DMS79 treated with DMSO at 0.1 percent for 48 hours (cell line): ENCODE measurements around the gene XIRP2.
"Not testable (repeated sequence)": the region's sequence is repeated elsewhere in the genome, so short reads cannot be mapped to it uniquely, and the experiment has no call there.

ENCODE experiments used
- DNase-seq: peaks from one replicate; lab custom pipeline; 2025; lab: John Stamatoyannopoulos, UW

XIRP2 gene

DNA sequence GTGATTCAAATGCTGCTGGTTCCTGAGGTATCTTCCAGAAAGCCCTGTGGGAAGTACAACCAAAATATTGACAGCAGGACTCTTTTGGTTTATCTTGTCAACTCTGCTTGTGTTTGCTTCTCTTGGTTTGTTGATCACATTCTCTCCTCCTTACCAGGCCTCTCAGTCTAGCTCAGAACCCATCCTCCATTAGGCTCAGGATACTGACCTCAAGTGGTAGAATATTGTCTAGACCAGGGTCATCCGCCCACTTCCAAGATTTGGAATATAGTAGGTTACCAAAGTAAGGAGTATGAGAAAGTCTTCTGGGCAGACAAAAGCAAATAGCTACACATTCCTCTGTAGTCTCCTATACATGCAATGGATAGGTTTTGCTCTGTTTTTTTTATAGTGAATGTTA is 56.6 kb downstream of the XIRP2 start:
- DNase-seq = no peak

DNA sequence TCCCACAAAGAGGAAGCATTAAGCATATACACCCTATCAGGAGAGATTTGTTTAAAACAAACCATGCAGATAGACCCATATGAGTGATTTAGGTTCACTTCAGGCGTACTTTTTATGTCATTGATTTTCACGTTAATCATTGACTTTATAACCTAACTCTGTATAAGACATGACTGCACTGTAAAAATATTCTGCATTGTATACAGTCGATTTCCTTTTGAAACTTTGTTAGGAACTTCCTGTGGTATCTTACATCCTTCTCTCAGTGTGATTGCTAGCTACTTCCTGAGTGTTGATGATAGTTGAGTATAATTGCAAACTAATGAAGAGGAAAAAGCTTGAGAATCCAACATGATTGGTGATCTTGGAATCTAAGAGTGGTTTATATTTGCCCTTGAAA is 69.4 kb downstream of the XIRP2 start:
- no peak for DNase-seq

DNA sequence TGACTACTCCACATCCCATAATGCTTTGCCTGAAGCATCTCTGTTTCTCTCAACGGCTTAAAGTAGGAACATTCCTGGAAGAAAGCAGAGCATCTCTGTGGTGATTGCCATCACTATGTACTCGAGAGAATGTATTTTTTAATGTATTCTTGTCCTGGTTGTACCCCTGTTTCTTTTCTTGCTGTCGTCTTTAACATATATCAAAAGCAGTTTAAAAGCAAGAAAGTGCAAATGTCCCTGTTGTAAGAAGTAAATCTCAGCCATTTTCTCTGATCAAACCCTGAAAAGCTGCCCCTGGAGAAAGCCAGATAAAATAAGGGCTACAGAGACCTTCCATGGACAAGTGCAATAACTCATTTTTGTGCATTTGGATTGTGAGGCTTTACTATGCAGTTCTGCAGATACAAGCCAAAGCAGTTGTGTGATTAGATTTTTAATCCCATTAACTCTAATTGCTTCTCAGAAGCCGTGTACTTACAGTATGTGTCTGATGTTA is 70.8 kb downstream of the XIRP2 start:
- DNase-seq = no peak

- DNase-seq = no peak
Observed at GRCh38 chr2:166959556-166959955, 71.3 kb downstream of the XIRP2 start.

DNA sequence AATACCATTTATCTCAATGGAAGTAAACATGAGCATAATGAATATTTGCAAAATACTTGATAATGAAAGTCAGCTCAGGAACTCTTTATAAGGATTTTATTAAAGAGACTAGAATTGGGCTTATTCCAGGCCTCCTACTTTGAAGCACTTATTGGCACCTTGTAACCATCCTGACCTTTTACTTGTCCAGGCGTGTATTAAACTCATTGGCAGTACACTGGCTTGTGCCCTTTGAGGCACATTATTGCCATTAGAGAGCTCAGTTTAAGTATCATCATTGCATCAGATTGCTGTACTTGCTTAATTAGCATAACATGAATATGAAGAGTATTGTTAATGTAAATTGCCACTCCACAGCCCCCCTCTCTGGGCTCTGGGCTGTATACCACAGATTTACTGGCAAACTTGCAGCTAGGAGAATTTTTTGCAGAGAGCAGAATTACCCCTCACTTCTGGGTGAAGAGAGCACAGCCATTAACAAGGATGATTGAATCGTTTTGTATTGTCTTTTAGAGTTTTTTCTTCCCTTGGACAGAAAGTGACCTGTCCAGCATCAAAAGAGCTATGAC is 72.5 kb downstream of the XIRP2 start:
- DNase-seq = no peak

GRCh38 chr2:166961933-166962332 is 73.7 kb downstream of the XIRP2 start:
- no peak for DNase-seq

DNA sequence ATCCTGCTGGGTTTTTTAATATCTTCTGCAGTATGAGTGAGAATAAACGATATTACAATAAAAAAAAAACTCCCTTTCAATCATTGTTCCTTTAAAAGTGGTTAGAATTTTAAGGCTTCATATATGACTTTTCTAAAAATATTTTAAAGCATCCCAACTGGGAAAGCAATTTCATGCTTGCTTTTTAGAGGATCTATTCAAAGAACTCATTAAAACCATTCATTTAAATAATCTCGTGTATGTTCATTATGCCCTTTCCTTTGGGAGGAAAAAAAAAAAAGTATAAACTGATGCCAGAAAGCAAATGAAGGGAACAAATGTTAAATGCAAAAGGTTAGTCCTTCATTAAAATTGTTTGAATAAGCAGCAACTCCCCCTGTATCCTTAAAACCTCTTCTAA is 81.2 kb downstream of the XIRP2 start:
- no peak for DNase-seq

- DNase-seq = no peak
Observed at GRCh38 chr2:166972002-166972401, 83.7 kb downstream of the XIRP2 start.

DNA sequence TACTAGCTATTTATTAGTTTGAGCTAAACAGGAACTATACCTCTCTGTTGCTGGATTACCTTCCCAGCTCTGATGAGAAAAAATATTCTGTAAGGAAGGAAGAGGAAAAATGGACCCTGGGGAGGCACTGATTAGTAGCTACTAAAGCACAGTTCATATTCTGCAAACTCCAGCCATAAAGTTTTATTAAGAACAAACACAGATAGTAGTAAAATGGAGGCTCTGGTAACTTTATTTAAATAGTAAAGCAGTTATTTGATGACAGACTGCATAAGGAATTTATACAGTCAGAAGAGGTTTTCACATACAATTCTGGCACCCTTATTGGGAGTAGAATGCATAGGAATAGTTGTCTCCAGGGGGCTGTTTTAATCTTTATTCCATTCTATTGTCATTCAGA is 84.1 kb downstream of the XIRP2 start:
- DNase-seq = no peak

GRCh38 chr2:166984188-166984587 is 95.9 kb downstream of the XIRP2 start:
- DNase-seq = no peak

DNA sequence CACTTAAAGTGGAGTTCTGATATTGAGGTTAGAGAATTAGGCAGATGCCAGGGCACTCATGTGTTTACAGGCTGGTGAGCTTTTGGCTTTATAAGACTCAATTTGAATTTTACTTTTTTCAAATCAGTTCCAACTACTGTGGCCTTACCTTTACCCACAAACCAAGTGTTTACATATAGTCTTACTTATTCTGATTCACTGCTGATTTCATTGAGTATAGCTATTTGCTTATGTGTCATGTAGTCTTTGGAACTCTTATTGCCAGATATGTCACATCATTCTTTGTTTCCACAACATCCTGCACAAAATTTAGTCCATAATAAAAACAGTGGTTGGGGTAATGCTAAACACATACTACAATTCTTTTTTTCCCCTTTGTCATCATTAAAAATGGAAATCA is 96.5 kb downstream of the XIRP2 start:
- DNase-seq = no peak

GRCh38 chr2:166994588-166995336 is 106.5 kb downstream of the XIRP2 start:
- DNase-seq = no peak

GRCh38 chr2:166996465-166996864 is 108.2 kb downstream of the XIRP2 start:
- no peak for DNase-seq

GRCh38 chr2:167001165-167001564 is 112.9 kb downstream of the XIRP2 start:
- DNase-seq = no peak

GRCh38 chr2:167005096-167005495 is 116.8 kb downstream of the XIRP2 start:
- no peak for DNase-seq

DNA sequence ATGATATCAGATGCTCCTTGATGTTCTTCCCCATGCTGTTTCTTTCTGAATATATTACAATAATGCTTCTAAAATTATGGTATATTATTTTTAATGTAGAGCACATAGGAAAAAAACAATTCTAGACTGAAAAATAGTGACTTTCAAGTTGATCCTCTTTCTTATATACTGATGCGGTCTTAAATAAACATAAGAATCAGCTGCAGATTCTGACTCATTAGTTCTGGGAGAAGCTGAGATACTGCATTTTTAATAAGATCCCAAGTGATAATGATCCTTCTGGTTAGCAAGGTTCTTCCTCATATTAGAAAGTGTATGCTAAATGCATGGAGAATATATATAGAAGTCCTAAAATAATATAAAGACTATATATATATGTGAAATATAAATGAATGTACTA is 124.9 kb downstream of the XIRP2 start:
- DNase-seq = no peak

DNA sequence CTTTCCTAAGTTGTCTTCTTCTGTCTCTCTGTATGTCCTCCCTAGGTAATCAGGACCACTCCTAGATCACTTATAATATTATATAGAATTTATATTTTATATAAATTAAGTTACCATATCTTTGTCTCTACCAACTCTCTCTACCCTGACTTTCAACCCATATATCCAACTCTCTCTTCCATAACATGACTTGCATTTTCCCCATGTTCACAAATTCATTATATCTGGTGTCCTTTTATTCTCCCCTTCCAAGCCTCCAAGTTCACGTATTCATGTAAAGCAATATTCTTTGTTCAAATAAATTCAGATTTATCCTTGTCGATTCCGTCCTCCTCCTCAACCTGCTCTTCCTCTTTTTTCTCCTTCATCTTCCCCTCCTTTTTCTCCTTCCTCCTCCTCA is 127.5 kb downstream of the XIRP2 start:
- no peak for DNase-seq

DNA sequence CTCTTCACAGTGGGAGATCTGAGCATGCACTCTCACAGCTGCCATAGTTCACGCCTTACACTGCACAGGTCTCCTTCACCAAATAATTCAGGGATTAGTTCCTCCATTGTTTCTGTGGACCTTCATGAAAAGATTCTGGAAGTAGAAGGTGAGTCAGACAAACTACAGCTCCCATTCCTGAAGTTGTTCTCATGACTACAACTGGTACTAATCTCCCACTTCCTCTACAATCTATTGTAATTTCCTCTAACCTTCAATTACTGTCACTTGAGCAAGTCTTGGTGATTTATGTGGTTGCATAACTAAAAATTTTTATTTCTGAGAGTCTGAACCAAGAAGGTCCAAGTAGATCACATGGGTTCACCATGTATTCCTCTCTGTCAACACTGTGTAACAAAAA is 128.7 kb downstream of the XIRP2 start:
- DNase-seq = no peak

- no peak for DNase-seq
Observed at GRCh38 chr2:167018590-167018989, 130.3 kb downstream of the XIRP2 start.

GRCh38 chr2:167028503-167028902 is 140.2 kb downstream of the XIRP2 start:
- DNase-seq = no peak

- not testable (repeated sequence) for DNase-seq
Observed at GRCh38 chr2:167034976-167035375, 146.7 kb downstream of the XIRP2 start.

GRCh38 chr2:167048829-167049228 is 160.5 kb downstream of the XIRP2 start:
- no peak for DNase-seq

GRCh38 chr2:167049659-167050058 is 161.4 kb downstream of the XIRP2 start:
- DNase-seq = no peak

GRCh38 chr2:167052825-167053224 is 164.5 kb downstream of the XIRP2 start:
- DNase-seq = no peak
